HEK293 (cell line): ENCODE results near the gene PI16.

Source experiments
- CTCF ChIA-PET: fragments of 350-600 bp; formaldehyde crosslinking; extraction: SDS; loops from one replicate; lab custom pipeline; 2021; ENCODE audit warnings: antibody characterized with exemption; lab: Yijun Ruan, JAX
- POLR2A ChIA-PET: fragments of 300-600 bp; formaldehyde crosslinking; extraction: SDS; loops from one replicate; lab custom pipeline; 2020; ENCODE audit warnings: antibody characterized with exemption, inconsistent platforms; lab: Yijun Ruan, JAX
- H3K27ac ChIP-seq: fragments of 200-500 bp; sonication (Bioruptor generic); 2 replicates; pipeline ENCODE4 v1.5.1; 2014; ENCODE audit warnings: low read depth, low read length, control low read depth, inconsistent platforms; ENCODE audit errors: extremely low read depth
- H3K36me3 ChIP-seq, 2 experiments: fragments of 200-500 bp in 1 of 2; sonication (Bioruptor generic) in 1 of 2; 1 replicate in 1 of 2; 2 replicates in 1 of 2; pipeline ENCODE4 v1.5.1; 2014 to 2017; ENCODE audit warnings: inconsistent platforms in 2 of 2, low read length in 2 of 2; ENCODE audit not compliant: control insufficient read depth in 2 of 2, insufficient read depth in 1 of 2
- H3K4me1 ChIP-seq: fragments of 200-500 bp; sonication (Bioruptor generic); 2 replicates; pipeline ENCODE4 v1.5.1; 2014; ENCODE audit warnings: mild to moderate bottlenecking, low read length, inconsistent platforms; ENCODE audit not compliant: control insufficient read depth, insufficient read depth
- H3K4me3 ChIP-seq: 2 replicates; pipeline ENCODE4 v1.5.1; 2011; ENCODE audit warnings: low read depth, mild to moderate bottlenecking, control low read depth, low read length, moderate library complexity
- H3K9me3 ChIP-seq: fragments of 200-500 bp; sonication (Bioruptor generic); 2 replicates; pipeline ENCODE4 v1.5.1; 2014; ENCODE audit warnings: low read depth, low read length, inconsistent platforms; ENCODE audit not compliant: control insufficient read depth, insufficient read depth
- PRDM10 ChIP-seq: fragments of 450-650 bp; formaldehyde crosslinking; IDR thresholded peaks from 2 replicates; pipeline ENCODE4 v1.5.1; 2016; ENCODE audit warnings: missing biosample characterization, missing genetic modification characterization
- PRDM4 ChIP-seq: fragments of 450-650 bp; formaldehyde crosslinking; IDR thresholded peaks from 2 replicates; pipeline ENCODE4 v1.5.1; 2017; ENCODE audit warnings: missing biosample characterization, missing genetic modification characterization
- SETDB1 ChIP-seq: IDR thresholded peaks from one replicate; pipeline ENCODE4 v1.6.1; 2017; ENCODE audit warnings: mild to moderate bottlenecking, low read length, moderate library complexity, mixed read lengths; ENCODE audit not compliant: insufficient read length
- TCF7L2 ChIP-seq: IDR thresholded peaks from 2 replicates; pipeline ENCODE4 v1.6.1; 2011; ENCODE audit warnings: low read depth, mild to moderate bottlenecking, inconsistent platforms, low read length, moderate library complexity, borderline replicate concordance
- ZBTB48 ChIP-seq: fragments of 450-650 bp; formaldehyde crosslinking; IDR thresholded peaks from 2 replicates; pipeline ENCODE4 v1.5.1; 2016; ENCODE audit warnings: missing biosample characterization, missing genetic modification characterization
- ZIC2 ChIP-seq: fragments of 450-650 bp; formaldehyde crosslinking; IDR thresholded peaks from 2 replicates; pipeline ENCODE4 v1.5.1; 2016; ENCODE audit warnings: missing biosample characterization, missing genetic modification characterization
- ZNF530 ChIP-seq: fragments of 450-650 bp; formaldehyde crosslinking; IDR thresholded peaks from 2 replicates; pipeline ENCODE4 v1.5.1; 2016; ENCODE audit warnings: low read depth, missing biosample characterization, missing genetic modification characterization
- ZNF664 ChIP-seq: fragments of 450-650 bp; formaldehyde crosslinking; IDR thresholded peaks from 2 replicates; pipeline ENCODE4 v1.5.1; 2016; ENCODE audit warnings: missing biosample characterization, missing genetic modification characterization
- ZNF837 ChIP-seq: fragments of 450-650 bp; formaldehyde crosslinking; IDR thresholded peaks from 2 replicates; pipeline ENCODE4 v1.5.1; 2016; ENCODE audit warnings: missing biosample characterization, missing genetic modification characterization
- ZSCAN4 ChIP-seq: fragments of 450-650 bp; formaldehyde crosslinking; IDR thresholded peaks from 2 replicates; pipeline ENCODE4 v1.5.1; 2017; ENCODE audit warnings: missing biosample characterization, missing genetic modification characterization

PI16 gene

GRCh38 chr6:36924778-36925374, 29.7 kb upstream of the PI16 start:
- ChIA-PET CTCF (interaction anchor here (0.6 to 2.5 kb wide), 4 partner anchors 11 to 285 kb away, joined by 3 to 7 read pairs (median 4); no protein-coding TSS in a partner anchor), POLR2A (interaction anchor here (0.6 kb wide), 1 partner anchor 60 kb away, joined by 4 read pairs; no protein-coding TSS in a partner anchor)
- Histone ChIP-seq H3K9me3 (no peaks in the 10 kb centered on the region), H3K36me3 (peaks cover 0 to 46% of the 10 kb centered on the region in 2 experiments; a peak in 1 of 3 replicates), H3K27ac (no peak overlapping the region), H3K4me1 (peaks cover 4% of the 10 kb centered on the region; the same call in 1 of the 2 replicates), H3K4me3 (no peak overlapping the region)
- TF ChIP-seq ZNF530 (tag by site-specific recombination), result no peak

DNA sequence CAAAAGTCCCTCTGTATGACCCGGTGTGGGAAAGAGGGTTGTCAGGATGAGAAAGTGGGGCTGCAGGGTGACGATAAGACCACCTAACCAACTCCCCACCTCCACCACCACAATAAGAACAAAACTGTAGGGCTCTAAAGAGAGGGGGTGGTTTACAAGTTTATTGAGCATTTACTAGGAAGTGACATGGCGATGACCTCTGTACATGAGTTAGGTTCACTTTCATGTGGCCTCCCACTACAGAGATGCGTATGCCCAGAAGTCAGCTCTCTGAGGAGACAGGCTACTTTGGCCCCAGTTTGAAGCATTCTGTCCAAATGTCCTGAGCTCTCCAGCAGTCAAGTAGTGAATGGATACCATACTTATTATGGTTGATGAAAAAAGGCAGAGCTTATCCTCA, 28.7 kb upstream of the PI16 start:
- Histone ChIP-seq H3K27ac (no peak overlapping the region), H3K36me3 (peaks cover 0 to 37% of the 10 kb centered on the region in 2 experiments; a peak in 1 of 3 replicates), H3K9me3 (no peaks in the 10 kb centered on the region), H3K4me1 (peaks cover 4% of the 10 kb centered on the region; the same call in 1 of the 2 replicates), H3K4me3 (no peak overlapping the region)
- CTCF ChIA-PET, result interaction anchor here (0.6 to 2.5 kb wide), 2 partner anchors 92 to 177 kb away, joined by 4 to 7 read pairs; no protein-coding TSS in a partner anchor
- TF ChIP-seq ZNF837 (tag by site-specific recombination), result no peak
- TF ChIP-seq ZNF664 (tag by site-specific recombination), result peak; percentile 76
- TF ChIP-seq ZSCAN4 (tag by site-specific recombination), result no peak
- POLR2A ChIA-PET, result no interaction called here

DNA sequence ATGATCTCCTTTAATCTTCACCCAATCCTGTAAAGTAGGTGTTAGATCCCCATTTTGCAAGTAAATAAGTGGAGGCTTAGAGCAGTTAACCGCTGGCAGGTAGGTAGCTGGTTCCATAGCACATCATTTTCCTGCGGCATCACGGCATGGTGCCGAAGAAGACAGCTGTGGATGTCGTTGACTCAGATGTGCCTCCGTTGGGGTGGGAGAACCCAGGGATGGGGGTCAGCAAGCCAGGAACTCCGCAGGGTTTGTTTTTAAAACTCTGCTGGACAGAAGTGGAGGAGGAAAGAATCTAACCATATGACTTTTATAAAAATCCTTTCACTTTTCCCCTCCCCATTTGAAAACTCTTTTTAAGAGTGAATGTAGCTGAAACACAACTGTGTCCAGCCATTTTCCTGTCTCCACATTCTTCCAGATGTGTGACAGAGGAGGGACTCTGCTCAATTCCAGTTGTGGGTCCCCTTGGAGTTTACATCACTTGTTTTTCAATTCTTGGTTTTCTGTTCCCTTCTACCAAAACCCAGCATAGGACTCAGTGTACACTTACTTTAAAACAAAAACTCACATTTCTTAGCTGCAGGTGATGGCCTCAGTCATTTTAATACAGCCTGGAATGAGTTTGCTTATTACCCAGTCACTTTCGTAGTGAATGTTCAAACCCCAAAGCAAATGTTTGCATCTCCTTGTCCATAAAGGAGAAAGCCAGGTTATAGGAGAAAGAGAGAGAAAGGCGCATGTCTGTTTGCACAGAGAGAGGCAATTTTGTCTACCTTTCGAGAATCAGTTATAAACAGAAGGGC, 27.6 kb upstream of the PI16 start:
- Histone ChIP-seq H3K36me3 (peaks cover 0 to 31% of the 10 kb centered on the region in 2 experiments; a peak in 1 of 3 replicates), H3K9me3 (no peaks in the 10 kb centered on the region), H3K27ac (no peak overlapping the region), H3K4me1 (peaks cover 4% of the 10 kb centered on the region; the same call in 1 of the 2 replicates), H3K4me3 (no peak overlapping the region)
- CTCF ChIA-PET, result interaction anchor here (0.6 to 2.5 kb wide), 4 partner anchors 41 to 176 kb away, joined by 4 to 7 read pairs (median 4); partner anchors contain the start of gene C6orf89
- POLR2A ChIA-PET, result no interaction called here
- TF ChIP-seq ZBTB48 (no peak), ZIC2 (tag by site-specific recombination) (peak; percentile 42)

DNA sequence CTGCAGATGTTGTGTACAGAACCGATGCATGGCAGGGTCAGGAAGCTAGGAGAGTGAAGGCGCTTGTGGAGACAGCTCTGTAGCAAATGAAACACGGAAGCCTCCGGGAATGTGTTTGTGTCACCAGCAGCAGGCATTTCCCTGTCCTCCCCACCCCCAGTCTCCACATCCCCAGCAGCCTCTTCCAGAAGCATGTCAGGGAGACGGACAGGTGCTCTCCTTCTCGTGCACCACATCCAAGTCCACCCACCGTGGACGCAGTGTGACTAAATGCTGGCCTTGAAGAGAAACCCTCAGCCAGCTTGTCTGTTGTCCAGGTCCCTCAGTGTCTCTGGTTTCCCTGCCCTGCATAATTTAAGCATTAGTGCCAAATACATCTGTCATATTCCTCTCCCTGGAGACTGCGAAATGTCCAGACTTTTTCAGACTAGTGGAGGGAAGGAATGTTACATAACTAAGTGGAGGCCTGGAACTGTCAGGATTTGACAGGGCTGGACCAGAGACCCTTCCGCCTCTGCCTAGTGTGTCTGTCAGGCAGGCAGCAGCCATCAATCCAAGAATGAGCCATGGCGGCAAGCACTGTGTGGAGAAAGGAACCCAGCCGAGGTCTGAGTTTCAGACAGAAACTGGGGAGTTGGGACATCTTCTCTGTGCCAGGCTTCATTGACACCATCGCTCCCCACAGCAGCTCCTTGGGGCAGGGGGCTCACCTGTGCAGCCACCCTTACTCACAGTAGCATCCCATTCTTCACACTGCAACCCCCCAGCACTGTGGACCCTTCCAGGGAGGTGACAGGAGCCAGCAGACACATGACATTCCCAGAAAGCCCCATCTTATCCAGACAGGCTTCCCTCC, 26.6 kb upstream of the PI16 start:
- H3K4me1 ChIP-seq, result peaks cover 4% of the 10 kb centered on the region; the same call in 1 of the 2 replicates
- peaks cover 0 to 26% of the 10 kb centered on the region in 2 experiments; a peak in 1 of 3 replicates for H3K36me3 ChIP-seq
- no peak overlapping the region for H3K4me3 ChIP-seq
- ChIA-PET CTCF (interaction anchor here (1.4 to 1.5 kb wide), 2 partner anchors 42 to 90 kb away, joined by 4 read pairs; partner anchors contain the start of gene C6orf89), POLR2A (no interaction called here)
- H3K27ac ChIP-seq, result no peak overlapping the region
- no peaks in the 10 kb centered on the region for H3K9me3 ChIP-seq
- TF ChIP-seq SETDB1 (no peak), PRDM4 (tag by site-specific recombination) (no peak), TCF7L2 (no peak), PRDM10 (tag by site-specific recombination) (peak; percentile 86)
